GM12872 (cell line): ENCODE results near the gene SETD1A.

ENCODE experiments used
- TF ChIP-seq, protein P1 (sequence below): IDR thresholded peaks from 3 replicates; pipeline ENCODE4 v1.5.1; 2011; ENCODE audit warnings: low read depth, mild to moderate bottlenecking, low read length, moderate library complexity; ENCODE audit not compliant: insufficient read depth

The SETD1A gene

GRCh38 chr16:30925995-30926811 is 31.4 kb upstream of the SETD1A start:
- TF ChIP-seq, protein P1, sequence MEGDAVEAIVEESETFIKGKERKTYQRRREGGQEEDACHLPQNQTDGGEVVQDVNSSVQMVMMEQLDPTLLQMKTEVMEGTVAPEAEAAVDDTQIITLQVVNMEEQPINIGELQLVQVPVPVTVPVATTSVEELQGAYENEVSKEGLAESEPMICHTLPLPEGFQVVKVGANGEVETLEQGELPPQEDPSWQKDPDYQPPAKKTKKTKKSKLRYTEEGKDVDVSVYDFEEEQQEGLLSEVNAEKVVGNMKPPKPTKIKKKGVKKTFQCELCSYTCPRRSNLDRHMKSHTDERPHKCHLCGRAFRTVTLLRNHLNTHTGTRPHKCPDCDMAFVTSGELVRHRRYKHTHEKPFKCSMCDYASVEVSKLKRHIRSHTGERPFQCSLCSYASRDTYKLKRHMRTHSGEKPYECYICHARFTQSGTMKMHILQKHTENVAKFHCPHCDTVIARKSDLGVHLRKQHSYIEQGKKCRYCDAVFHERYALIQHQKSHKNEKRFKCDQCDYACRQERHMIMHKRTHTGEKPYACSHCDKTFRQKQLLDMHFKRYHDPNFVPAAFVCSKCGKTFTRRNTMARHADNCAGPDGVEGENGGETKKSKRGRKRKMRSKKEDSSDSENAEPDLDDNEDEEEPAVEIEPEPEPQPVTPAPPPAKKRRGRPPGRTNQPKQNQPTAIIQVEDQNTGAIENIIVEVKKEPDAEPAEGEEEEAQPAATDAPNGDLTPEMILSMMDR = no peak

GRCh38 chr16:30926937-30927788 is 30.4 kb upstream of the SETD1A start:
- TF ChIP-seq, protein P1 = no peak

- TF ChIP-seq, protein P1 = no peak
Observed at GRCh38 chr16:30927789-30928378, 29.7 kb upstream of the SETD1A start.

DNA sequence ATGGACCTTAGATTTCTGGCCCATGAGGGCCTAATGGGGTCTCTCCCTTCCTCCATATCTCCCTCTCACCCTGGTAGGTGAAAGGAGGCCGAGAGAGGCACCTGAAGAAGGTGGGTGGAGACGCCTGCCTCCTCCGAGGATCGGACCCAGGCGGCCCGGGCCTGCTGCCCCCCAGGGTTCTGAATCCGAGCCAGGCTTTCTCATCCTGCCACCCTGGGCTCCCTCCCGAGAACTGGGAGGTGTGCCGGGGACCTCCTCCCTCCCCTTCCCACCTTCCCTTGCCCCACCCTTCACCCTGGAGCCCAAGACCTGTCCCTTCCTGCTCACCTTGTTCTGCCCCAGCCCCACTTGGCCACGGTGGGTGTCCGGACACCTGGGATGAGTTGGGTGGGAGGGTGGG is 29.2 kb upstream of the SETD1A start:
- TF ChIP-seq, protein P1 = no peak

DNA sequence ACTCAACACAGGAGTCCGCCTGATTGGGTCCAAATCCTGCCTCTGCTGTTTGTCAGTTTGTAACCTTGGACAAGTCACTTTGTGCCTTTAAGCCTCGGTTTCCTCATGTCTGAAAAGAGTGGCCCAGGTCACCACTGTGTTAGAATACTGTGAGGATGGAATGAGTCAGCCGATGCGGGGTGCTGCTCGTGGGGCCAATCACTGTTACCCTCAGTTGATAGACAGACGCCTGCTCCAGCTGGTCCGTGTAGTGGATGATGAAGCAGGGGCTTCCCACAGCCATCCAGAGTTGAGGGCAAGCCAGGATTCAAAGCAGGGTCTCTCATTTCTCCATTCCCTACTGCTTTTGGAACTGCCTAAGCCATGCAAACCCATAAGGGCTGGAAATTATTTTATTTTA is 28.4 kb upstream of the SETD1A start:
- TF ChIP-seq, protein P1 = no peak

GRCh38 chr16:30930160-30930571 is 27.4 kb upstream of the SETD1A start:
- TF ChIP-seq, protein P1 = no peak

DNA sequence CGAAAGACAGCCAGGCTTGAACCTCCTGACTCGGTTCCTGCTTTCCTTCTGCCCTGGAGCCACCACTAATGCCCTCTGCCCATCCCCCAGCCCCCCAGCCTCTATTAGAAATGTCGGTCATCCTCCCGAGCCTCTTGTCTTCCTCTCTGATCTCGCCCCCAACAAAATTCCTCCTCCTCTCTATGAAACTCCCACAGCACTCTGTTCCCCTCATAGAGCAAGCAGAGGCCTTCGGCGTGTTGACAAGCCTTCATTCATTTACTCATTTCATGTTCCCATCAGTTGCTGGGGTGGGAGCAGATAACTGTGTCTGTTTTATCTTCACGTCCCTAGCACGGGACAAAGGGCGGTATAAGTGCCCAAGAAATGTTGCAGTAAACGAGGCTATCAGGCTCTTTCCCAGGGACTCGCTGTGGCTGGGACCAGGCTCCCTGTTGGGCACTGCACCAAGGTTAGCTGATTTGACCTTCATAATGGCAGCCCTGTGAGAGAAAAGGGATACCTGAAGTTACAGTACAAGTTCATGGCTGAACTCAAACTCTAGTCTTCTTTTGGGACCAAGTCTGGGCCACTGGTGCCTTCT is 26.4 kb upstream of the SETD1A start:
- TF ChIP-seq, protein P1 = no peak
